ENCODE results near the gene KIAA0825.
"Not testable (repeated sequence)": the region's sequence is repeated elsewhere in the genome, so short reads cannot be mapped to it uniquely, and the experiment has no call there.

DNA sequence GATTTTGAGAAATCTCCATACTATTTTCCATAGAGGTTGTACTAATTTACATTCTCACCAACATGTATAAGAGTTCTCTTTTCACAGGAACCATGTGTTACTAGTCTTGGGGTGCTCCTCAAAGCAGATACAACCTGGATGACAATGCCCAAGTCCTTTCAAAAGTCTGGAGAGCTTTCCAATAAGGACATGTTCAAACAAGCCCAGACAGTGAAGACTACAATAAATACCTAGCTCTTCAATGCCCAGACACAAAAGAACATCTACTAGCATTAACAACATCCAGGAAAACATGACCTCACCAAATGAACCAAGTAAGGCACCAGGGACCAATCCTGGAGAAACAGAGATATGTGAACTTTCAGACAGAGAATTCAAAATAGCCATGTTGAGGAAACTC, 474.8 kb downstream of the KIAA0825 start:
- TF ChIP-seq, protein P1, sequence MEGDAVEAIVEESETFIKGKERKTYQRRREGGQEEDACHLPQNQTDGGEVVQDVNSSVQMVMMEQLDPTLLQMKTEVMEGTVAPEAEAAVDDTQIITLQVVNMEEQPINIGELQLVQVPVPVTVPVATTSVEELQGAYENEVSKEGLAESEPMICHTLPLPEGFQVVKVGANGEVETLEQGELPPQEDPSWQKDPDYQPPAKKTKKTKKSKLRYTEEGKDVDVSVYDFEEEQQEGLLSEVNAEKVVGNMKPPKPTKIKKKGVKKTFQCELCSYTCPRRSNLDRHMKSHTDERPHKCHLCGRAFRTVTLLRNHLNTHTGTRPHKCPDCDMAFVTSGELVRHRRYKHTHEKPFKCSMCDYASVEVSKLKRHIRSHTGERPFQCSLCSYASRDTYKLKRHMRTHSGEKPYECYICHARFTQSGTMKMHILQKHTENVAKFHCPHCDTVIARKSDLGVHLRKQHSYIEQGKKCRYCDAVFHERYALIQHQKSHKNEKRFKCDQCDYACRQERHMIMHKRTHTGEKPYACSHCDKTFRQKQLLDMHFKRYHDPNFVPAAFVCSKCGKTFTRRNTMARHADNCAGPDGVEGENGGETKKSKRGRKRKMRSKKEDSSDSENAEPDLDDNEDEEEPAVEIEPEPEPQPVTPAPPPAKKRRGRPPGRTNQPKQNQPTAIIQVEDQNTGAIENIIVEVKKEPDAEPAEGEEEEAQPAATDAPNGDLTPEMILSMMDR (conservative IDR thresholded peaks at IDR 0.05; ENCODE audit: low read depth, low read length), result not testable (repeated sequence)
- not testable (repeated sequence) for TF ChIP-seq EZH2phosphoT487 (IDR thresholded peaks at IDR 0.05; ENCODE audit: borderline replicate concordance, low read length)

Data from PC-3 (cell line).